Activated CD4-positive, alpha-beta T cell treated with anti-CD3 and anti-CD28 coated beads, Interleukin-2, amount 50 U/mL, for 24 hours (primary cell): ENCODE data around the gene HS3ST4.

Experiments used
- DNase-seq, 2 donors: peaks; one replicate each; pipeline ENCODE4 v3.0.0-alpha.2; 2020; ENCODE audit warnings: low read depth in 1 of 2, low spot score in 1 of 2

The HS3ST4 gene

GRCh38 chr16:26175944-26176343 lies 484.2 kb downstream of the HS3ST4 start:
- DNase-seq, result no peak

- DNase-seq, result no peak
Measured at GRCh38 chr16:26177438-26177837, 485.7 kb downstream of the HS3ST4 start.

- DNase-seq, result no peak
Measured at GRCh38 chr16:26178298-26178697, 486.5 kb downstream of the HS3ST4 start.

- DNase-seq, result no peak
Measured at GRCh38 chr16:26186091-26186615, 494.4 kb downstream of the HS3ST4 start.
